Spleen (tissue), 11 donors: ENCODE measurements around the gene BTN3A1. TPM values are rescaled to one million over a fixed set of nuclear protein-coding genes. Genes with fewer than 3 reads are reported as not detected.
"Not testable (repeated sequence)": the region's sequence is repeated elsewhere in the genome, so short reads cannot be mapped to it uniquely, and the experiment has no call there.

Experiments
- DNase-seq: peaks from one replicate; pipeline ENCODE4 v3.0.0-alpha.2; 2020
- H3K27ac ChIP-seq, 8 donors: fragments of 200-600 bp; sonication (generic) in 7 of 8; 1 replicate in 4 of 8; 2 replicates in 4 of 8; pipeline versions ENCODE4 v1.5.0 to v1.8.0; 2016 to 2021; ENCODE audit warnings: inconsistent platforms in 4 of 8, mild to moderate bottlenecking in 4 of 8, moderate library complexity in 1 of 8
- H3K27me3 ChIP-seq, 7 donors: fragments of 200-600 bp; sonication (generic) in 6 of 7; replicated peaks in 1 of 7; 1 replicate in 4 of 7; 2 replicates in 3 of 7; pipeline versions ENCODE4 v1.5.0 to v1.8.0; 2016 to 2021; ENCODE audit warnings: inconsistent platforms in 3 of 7, mild to moderate bottlenecking in 1 of 7
- H3K36me3 ChIP-seq, 6 donors: fragments of 200-600 bp; sonication (generic) in 5 of 6; 1 replicate in 4 of 6; 2 replicates in 2 of 6; pipeline versions ENCODE4 v1.5.0 to v1.8.0; 2016 to 2021; ENCODE audit warnings: inconsistent platforms in 2 of 6
- H3K4me1 ChIP-seq, 6 donors: fragments of 200-600 bp; sonication (generic) in 5 of 6; 1 replicate in 3 of 6; 2 replicates in 3 of 6; pipeline versions ENCODE4 v1.5.0 to v1.8.0; 2016 to 2021; ENCODE audit warnings: inconsistent platforms in 3 of 6
- H3K4me3 ChIP-seq, 8 donors: fragments of 200-600 bp; sonication (generic) in 7 of 8; 1 replicate in 4 of 8; 2 replicates in 4 of 8; pipeline versions ENCODE4 v1.5.0 to v1.8.0; 2016 to 2021; ENCODE audit warnings: inconsistent platforms in 4 of 8, mild to moderate bottlenecking in 4 of 8, moderate library complexity in 2 of 8
- H3K9me3 ChIP-seq, 8 donors: fragments of 200-600 bp; sonication (generic) in 7 of 8; 1 replicate in 4 of 8; 2 replicates in 4 of 8; pipeline versions ENCODE4 v1.5.0 to v1.8.0; 2016 to 2021; ENCODE audit warnings: inconsistent platforms in 4 of 8
- CTCF ChIP-seq, 11 experiments: fragments of 200-600 bp in 7 of 11; fragments of 450-650 bp in 4 of 11; sonication (generic) in 4 of 11; IDR thresholded peaks in 8 of 11; conservative IDR thresholded peaks in 3 of 11; 1 replicate in 7 of 11; 2 replicates in 4 of 11; pipeline versions ENCODE4 v1.4.0 to v1.8.0; 2016 to 2021; ENCODE audit warnings: antibody characterized with exemption in 11 of 11, inconsistent platforms in 4 of 11, mild to moderate bottlenecking in 1 of 11
- POLR2A ChIP-seq, 3 donors: fragments of 450-650 bp; IDR thresholded peaks; one replicate each; pipeline ENCODE4 v1.5.1; 2017; ENCODE audit warnings: antibody characterized with exemption in 3 of 3, mild to moderate bottlenecking in 1 of 3
- POLR2AphosphoS5 ChIP-seq, 3 donors: sonication (generic); formaldehyde crosslinking; IDR thresholded peaks; one replicate each; pipeline ENCODE4 v1.5.1; 2017; ENCODE audit warnings: antibody characterized with exemption in 3 of 3
- WGBS, 5 donors: extraction: QIAGEN DNeasy Blood & Tissue Kit in 3 of 5; methylation state at CpG; one replicate each; pipeline versions ENCODE4 v1.1.5 to v1.1.7; 2013 to 2018; 5-methylcytosine and 5-hydroxymethylcytosine counted together
- intact Hi-C: fragments of 100-400 bp; cut with DNase I; formaldehyde crosslinking; loops from one replicate; pipeline ENCODE4 v1.15.0; 2023; ENCODE audit warnings: low total_unique reads
- polyA plus RNA-seq, 3 donors: library from polyadenylated mRNA; stranded (reverse); fragments of 200-250 nt; gene quantifications; one replicate each; pipeline ENCODE4 v1.2.1, GENCODE V29; 2013
- total RNA-seq, 7 donors: library from RNA; depleted of rRNA in 3 of 7; stranded (reverse); fragments of >200 nt in 3 of 7; fragmentation: NEBNext Ultra II Directional in 4 of 7; extraction: Animal tissue kit (Norgen Biotek cat#: 25700) in 4 of 7; gene quantifications; one replicate each; pipeline versions ENCODE4 v1.1.0 to v1.2.1, GENCODE V29; 2016 to 2021
- donor health status: healthy with polysubstance abuse.
- donor health status: DM: no; HTN: no; CAD: no; lungs with moderate emphysema.
- donor health status: DM: no; HTN: no; CAD: no.
- donor health status: Bipolar disorder and iron deficiency.
- donor health status: healthy.
- donor health status: DM: no; HTN: no; CAD: no.
- donor health status: DM: yes; HTN: yes; CAD: no.

The BTN3A1 gene
- total and polyA plus RNA-seq, 10 donors = 25.1 to 142 (median 109) TPM

GRCh38 chr6:26457806-26458688 lies 56.0 kb downstream of the BTN3A1 start, which contains the start of gene BTN2A1:
Gene BTN2A1, plus strand, starts transcription at chr6:26457955. Its CDS starts 682 bp downstream, at chr6:26458637.
- Histone ChIP-seq H3K27ac (peak within 1 kb of the TSS; percentile 77 to 98 (median 96)), H3K4me3 (peak within 1 kb of the TSS; percentile 66 to 80 (median 76)), H3K27me3 (no peaks in the 10 kb centered on the region), H3K36me3 (peaks cover 0 to 41% (median 30%) of the 10 kb centered on the region in 6 donors), H3K9me3 (no peaks in the 10 kb centered on the region), H3K4me1 (peaks cover 40 to 84% (median 63%) of the 10 kb centered on the region in 6 donors)
- peak; percentile 95 for DNase-seq
- intact Hi-C loops = no loop called here
- WGBS, 5 donors = 0 to 1% (median 1%) methylated on average over 28 to 31 of the region's 31 CpGs
- peak; percentile 68 to 81 (median 79) for TF ChIP-seq POLR2AphosphoS5 (IDR thresholded peaks at IDR 0.05)
- TF ChIP-seq POLR2A (IDR thresholded peaks at IDR 0.05) = no peak

GRCh38 chr6:26459023-26459810 lies 57.1 kb downstream of the BTN3A1 start:
- Histone ChIP-seq H3K4me3 (peak overlapping the region; percentile 66 to 80 (median 76)), H3K4me1 (peaks cover 40 to 93% (median 71%) of the 10 kb centered on the region in 6 donors), H3K36me3 (peaks cover 0 to 53% (median 42%) of the 10 kb centered on the region in 6 donors), H3K27ac (peak overlapping the region in 6 of 8 donors; percentile 8 to 98 (median 97)), H3K27me3 (no peaks in the 10 kb centered on the region), H3K9me3 (no peaks in the 10 kb centered on the region)
- WGBS, 5 donors = 82 to 89% (median 85%) methylated on average over 16 of the region's 16 CpGs
- TF ChIP-seq POLR2AphosphoS5 (IDR thresholded peaks at IDR 0.05) (no peak), CTCF (IDR thresholded peaks at IDR 0.05 in 8 of 11, conservative IDR thresholded peaks at IDR 0.05 in 3 of 11) (no peak), POLR2A (IDR thresholded peaks at IDR 0.05) (no peak)
- intact Hi-C loops = no loop called here
- no peak for DNase-seq

GRCh38 chr6:26461353-26461752 lies 59.3 kb downstream of the BTN3A1 start:
- intact Hi-C loops, H3K27me3 ChIP-seq, H3K9me3 ChIP-seq, H3K27ac ChIP-seq, DNase-seq: not testable (repeated sequence)
- H3K4me1 ChIP-seq = peaks cover 32 to 83% (median 67%) of the 10 kb centered on the region in 6 donors
- peak overlapping the region in 4 of 8 donors; percentile 1 to 80 (median 75) for H3K4me3 ChIP-seq
- 73 to 81% (median 75%) methylated on average over 5 of the region's 5 CpGs for WGBS, 5 donors
- H3K36me3 ChIP-seq = peaks cover 0 to 75% (median 63%) of the 10 kb centered on the region in 6 donors

- DNase-seq = no peak
- peaks cover 2 to 100% (median 90%) of the 10 kb centered on the region in 6 donors for H3K36me3 ChIP-seq
- TF ChIP-seq CTCF (IDR thresholded peaks at IDR 0.05 in 8 of 11, conservative IDR thresholded peaks at IDR 0.05 in 3 of 11) (no peak), POLR2AphosphoS5 (IDR thresholded peaks at IDR 0.05) (no peak), POLR2A (IDR thresholded peaks at IDR 0.05) (no peak)
- no peak overlapping the region for H3K4me3 ChIP-seq
- WGBS, 5 donors = 66 to 96% (median 86%) methylated on average over 4 of the region's 4 CpGs
- intact Hi-C loops = no loop called here
- no peaks in the 10 kb centered on the region for H3K9me3 ChIP-seq
- H3K27ac ChIP-seq = peak overlapping the region in 2 of 8 donors; percentile 7 to 48
- no peaks in the 10 kb centered on the region for H3K27me3 ChIP-seq
- H3K4me1 ChIP-seq = peaks cover 23 to 72% (median 53%) of the 10 kb centered on the region in 6 donors
Measured at GRCh38 chr6:26464014-26464413, 61.9 kb downstream of the BTN3A1 start.
